Spinal cord (tissue), 10 donors: Measurements from ENCODE around the gene ATF1. TPM values are rescaled to one million over a fixed set of nuclear protein-coding genes. Genes with fewer than 3 reads are reported as not detected.
"Not testable (repeated sequence)": the region's sequence is repeated elsewhere in the genome, so short reads cannot be mapped to it uniquely, and the experiment has no call there.

ENCODE experiments used
- DNase-seq, 6 donors: peaks; one replicate each; pipeline versions ENCODE4 v3.0.0 to v3.0.0-alpha.2; 2013 to 2015; ENCODE audit warnings: low spot score in 6 of 6, low read depth in 4 of 6
- H3K27ac ChIP-seq: one replicate; pipeline ENCODE4 v1.5.1; 2013; ENCODE audit warnings: low read depth, low read length, control low read depth
- H3K27me3 ChIP-seq: one replicate; pipeline ENCODE4 v1.6.1; 2013; ENCODE audit warnings: low read length; ENCODE audit not compliant: control insufficient read depth, insufficient read depth
- H3K36me3 ChIP-seq: one replicate; pipeline ENCODE4 v1.6.1; 2013; ENCODE audit warnings: low read length; ENCODE audit not compliant: control insufficient read depth, insufficient read depth
- H3K4me1 ChIP-seq: one replicate; pipeline ENCODE4 v1.6.1; 2013; ENCODE audit warnings: low read length; ENCODE audit not compliant: control insufficient read depth, insufficient read depth
- H3K4me3 ChIP-seq: one replicate; pipeline ENCODE4 v1.5.1; 2013; ENCODE audit warnings: low read depth, low read length, control low read depth
- H3K9me3 ChIP-seq: one replicate; pipeline ENCODE4 v1.6.1; 2013; ENCODE audit warnings: low read length; ENCODE audit not compliant: control insufficient read depth, insufficient read depth
- WGBS: methylation state at CpG from one replicate; pipeline ENCODE4 v1.1.5; 2013; ENCODE audit warnings: missing lambda C conversion rate; ENCODE audit not compliant: insufficient coverage; 5-methylcytosine and 5-hydroxymethylcytosine counted together
- polyA plus RNA-seq, 2 donors: library from polyadenylated mRNA; unstranded; fragments of 120-200 nt; gene quantifications; one replicate each; pipeline ENCODE4 v1.2.1, GENCODE V29; 2013; ENCODE audit not compliant: insufficient read length in 2 of 2
- total RNA-seq, 2 donors: library from RNA; depleted of rRNA in 1 of 2; stranded (reverse); fragments of 120-200 nt in 1 of 2; fragments of >200 nt in 1 of 2; gene quantifications; one replicate each; pipeline versions ENCODE4 v1.2.3 to v1.2.4, GENCODE V29; 2013 to 2014
- donor health status: healthy.

Gene ATF1
- total and polyA plus RNA-seq, 4 donors, result 17.8 to 49.3 (median 21.7) TPM

GRCh38 chr12:50749459-50749882 lies 14.4 kb upstream of the ATF1 start:
- no peaks in the 10 kb centered on the region for H3K4me1 ChIP-seq
- H3K36me3 ChIP-seq, result peaks cover 13% of the 10 kb centered on the region
- 93% methylated on average over 2 of the region's 2 CpGs for WGBS
- DNase-seq, result no peak
- no peaks in the 10 kb centered on the region for H3K9me3 ChIP-seq
- H3K27ac ChIP-seq, result no peak overlapping the region
- H3K27me3 ChIP-seq, result no peaks in the 10 kb centered on the region
- H3K4me3 ChIP-seq, result no peak overlapping the region

- no peak for DNase-seq
- H3K27ac ChIP-seq, result no peak overlapping the region
- peaks cover 11% of the 10 kb centered on the region for H3K36me3 ChIP-seq
- H3K4me3 ChIP-seq, result no peak overlapping the region
- H3K27me3 ChIP-seq, result no peaks in the 10 kb centered on the region
- 93% methylated on average over 4 of the region's 4 CpGs for whole genome bisulfite sequencing
- no peaks in the 10 kb centered on the region for H3K9me3 ChIP-seq
- no peaks in the 10 kb centered on the region for H3K4me1 ChIP-seq
These were observed 13.5 kb upstream of the ATF1 start for GRCh38 chr12:50750366-50750765.

GRCh38 chr12:50751948-50752721 lies 11.8 kb upstream of the ATF1 start:
- no peaks in the 10 kb centered on the region for H3K9me3 ChIP-seq
- WGBS, result 96% methylated on average over 3 of the region's 6 CpGs
- H3K27ac ChIP-seq, result no peak overlapping the region
- H3K36me3 ChIP-seq, result peaks cover 3% of the 10 kb centered on the region
- no peak for DNase-seq
- H3K4me3 ChIP-seq, result no peak overlapping the region
- H3K27me3 ChIP-seq, result no peaks in the 10 kb centered on the region
- no peaks in the 10 kb centered on the region for H3K4me1 ChIP-seq

GRCh38 chr12:50753232-50753769 lies 10.6 kb upstream of the ATF1 start:
- no peak overlapping the region for H3K4me3 ChIP-seq
- no peaks in the 10 kb centered on the region for H3K36me3 ChIP-seq
- no peaks in the 10 kb centered on the region for H3K4me1 ChIP-seq
- no peak overlapping the region for H3K27ac ChIP-seq
- no peaks in the 10 kb centered on the region for H3K27me3 ChIP-seq
- DNase-seq, result no peak
- 85% methylated on average over 4 of the region's 5 CpGs for WGBS
- H3K9me3 ChIP-seq, result no peaks in the 10 kb centered on the region

GRCh38 chr12:50764286-50765094 lies 589 bp downstream of the ATF1 start:
- Histone ChIP-seq H3K27ac (peak overlapping the region; percentile 98), H3K9me3 (no peaks in the 10 kb centered on the region), H3K4me1 (peaks cover 21% of the 10 kb centered on the region), H3K27me3 (no peaks in the 10 kb centered on the region), H3K36me3 (peaks cover 2% of the 10 kb centered on the region), H3K4me3 (peak overlapping the region; percentile 97)
- under 1% methylated on average over 86 of the region's 91 CpGs for WGBS
- DNase-seq, result peak; percentile 28 to 93 (median 60)

- H3K36me3 ChIP-seq, result peaks cover 2% of the 10 kb centered on the region
- no peaks in the 10 kb centered on the region for H3K9me3 ChIP-seq
- H3K4me1 ChIP-seq, result peaks cover 21% of the 10 kb centered on the region
- H3K27ac ChIP-seq, result peak overlapping the region; percentile 98
- 0% methylated on average over 5 of the region's 13 CpGs for WGBS
- H3K27me3 ChIP-seq, result no peaks in the 10 kb centered on the region
- DNase-seq, result peak; percentile 17 to 90 (median 50)
- H3K4me3 ChIP-seq, result peak overlapping the region; percentile 97
These were observed 1.4 kb downstream of the ATF1 start for GRCh38 chr12:50765095-50765911.

- Histone ChIP-seq H3K4me1 (peaks cover 10% of the 10 kb centered on the region), H3K27ac (no peak overlapping the region), H3K4me3 (no peak overlapping the region), H3K9me3 (no peaks in the 10 kb centered on the region), H3K27me3 (no peaks in the 10 kb centered on the region), H3K36me3 (no peaks in the 10 kb centered on the region)
- no CpG with 5 or more reads among the region's 3 CpGs for WGBS
- DNase-seq, result no peak
These were observed 4.5 kb downstream of the ATF1 start for GRCh38 chr12:50768391-50768790.

- H3K27me3 ChIP-seq, H3K27ac ChIP-seq, DNase-seq, H3K36me3 ChIP-seq, H3K4me3 ChIP-seq, H3K9me3 ChIP-seq: not testable (repeated sequence)
- H3K4me1 ChIP-seq, result peaks cover 10% of the 10 kb centered on the region
- WGBS, result 100% methylated on average over 2 of the region's 2 CpGs
These were observed 4.9 kb downstream of the ATF1 start for GRCh38 chr12:50768813-50769212.

- Histone ChIP-seq H3K4me1 (peaks cover 3% of the 10 kb centered on the region), H3K9me3 (no peaks in the 10 kb centered on the region), H3K27ac (no peak overlapping the region), H3K36me3 (no peaks in the 10 kb centered on the region), H3K27me3 (no peaks in the 10 kb centered on the region), H3K4me3 (no peak overlapping the region)
- WGBS, result 93% methylated on average over 2 of the region's 5 CpGs
- DNase-seq, result no peak
These were observed 7.5 kb downstream of the ATF1 start for GRCh38 chr12:50771409-50771808.
